GM19240 (cell line): ENCODE measurements around the gene MACF1.
"Not testable (repeated sequence)": the region's sequence is repeated elsewhere in the genome, so short reads cannot be mapped to it uniquely, and the experiment has no call there.

Source experiments
- DNase-seq: peaks from one replicate; pipeline ENCODE4 v3.0.0; 2011; ENCODE audit warnings: low spot score; ENCODE audit not compliant: insufficient read length

The MACF1 gene

DNA sequence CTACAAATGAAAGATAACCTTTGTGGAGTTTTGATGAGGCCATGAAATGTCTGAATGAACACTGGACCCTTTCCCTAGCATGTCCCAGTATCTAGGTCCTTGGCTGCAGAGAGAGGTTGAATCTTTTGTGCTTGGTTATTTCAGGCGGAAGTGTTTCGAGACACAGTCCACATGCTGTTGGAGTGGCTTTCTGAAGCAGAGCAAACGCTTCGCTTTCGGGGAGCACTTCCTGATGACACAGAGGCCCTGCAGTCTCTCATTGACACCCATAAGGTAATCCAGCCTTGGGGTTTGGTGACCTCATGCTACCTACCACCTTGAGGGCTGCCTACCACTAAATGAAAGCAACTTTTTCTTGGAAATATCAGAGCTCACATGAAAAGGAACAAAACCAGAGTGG lies 248.0 kb downstream of the MACF1 start:
- DNase-seq: no peak

DNA sequence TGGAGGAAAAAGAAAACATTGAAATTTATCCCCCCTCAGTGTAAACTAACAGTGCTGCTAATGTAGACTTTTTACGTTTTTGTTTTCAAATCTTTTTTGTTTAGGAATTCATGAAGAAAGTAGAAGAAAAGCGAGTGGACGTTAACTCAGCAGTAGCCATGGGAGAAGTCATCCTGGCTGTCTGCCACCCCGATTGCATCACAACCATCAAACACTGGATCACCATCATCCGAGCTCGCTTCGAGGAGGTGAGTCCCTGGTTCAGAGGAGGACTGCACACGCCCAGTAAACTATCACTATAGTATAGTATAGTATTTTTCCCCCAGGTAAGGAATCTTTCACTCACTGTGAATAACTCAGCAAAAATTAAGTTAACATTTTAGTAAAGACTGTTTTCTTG lies 249.1 kb downstream of the MACF1 start:
- no peak for DNase-seq

GRCh38 chr1:39458991-39459390 lies 254.5 kb downstream of the MACF1 start:
- DNase-seq: no peak

- no peak for DNase-seq
Observed at GRCh38 chr1:39462074-39462473, 257.6 kb downstream of the MACF1 start.

GRCh38 chr1:39466413-39467107 lies 262.1 kb downstream of the MACF1 start:
- DNase-seq: no peak

GRCh38 chr1:39467108-39467720 lies 262.7 kb downstream of the MACF1 start:
- not testable (repeated sequence) for DNase-seq

DNA sequence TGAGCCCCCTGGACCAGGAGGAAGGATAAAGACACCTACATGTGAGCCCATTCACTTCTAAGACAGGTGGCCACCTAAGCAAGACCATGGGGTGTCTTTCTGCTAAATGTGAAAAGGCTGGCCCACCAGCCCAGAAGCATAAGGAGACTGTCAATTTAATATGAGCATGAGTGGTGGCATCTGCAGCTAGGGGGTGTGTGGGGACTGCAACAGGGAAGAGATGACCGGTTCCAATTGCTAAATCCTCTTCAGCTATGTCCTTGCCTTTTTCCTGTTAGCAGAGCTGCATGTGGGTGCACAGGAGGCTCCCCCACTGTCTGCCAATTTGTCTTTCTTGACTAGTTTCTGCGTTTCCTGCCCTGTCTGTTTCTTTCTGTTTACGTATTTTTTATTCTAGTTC lies 264.7 kb downstream of the MACF1 start:
- DNase-seq: no peak

- no peak for DNase-seq
Observed at GRCh38 chr1:39470040-39470439, 265.5 kb downstream of the MACF1 start.

- no peak for DNase-seq
Observed at GRCh38 chr1:39472826-39473225, 268.3 kb downstream of the MACF1 start.

- DNase-seq: no peak
Observed at GRCh38 chr1:39473324-39473723, 268.8 kb downstream of the MACF1 start.

DNA sequence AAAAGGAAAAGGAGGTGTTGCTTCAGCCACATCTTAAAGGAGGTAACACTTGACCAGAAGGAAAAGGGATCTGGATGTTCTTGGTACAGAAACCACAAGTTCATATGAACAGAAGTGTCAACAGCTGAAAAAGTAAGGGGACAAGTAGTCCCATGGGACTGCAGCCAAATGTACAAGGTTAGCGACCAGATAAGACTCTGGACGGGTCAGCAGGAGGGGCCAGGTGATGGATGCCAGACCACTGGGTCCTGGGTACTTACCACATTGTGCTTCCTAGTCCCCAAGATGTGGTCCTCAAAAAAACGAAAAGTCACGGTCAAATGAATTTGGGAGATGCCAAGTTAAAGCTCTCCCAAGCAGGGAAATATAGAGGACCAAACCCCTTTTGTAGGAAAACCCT lies 270.3 kb downstream of the MACF1 start:
- no peak for DNase-seq

DNA sequence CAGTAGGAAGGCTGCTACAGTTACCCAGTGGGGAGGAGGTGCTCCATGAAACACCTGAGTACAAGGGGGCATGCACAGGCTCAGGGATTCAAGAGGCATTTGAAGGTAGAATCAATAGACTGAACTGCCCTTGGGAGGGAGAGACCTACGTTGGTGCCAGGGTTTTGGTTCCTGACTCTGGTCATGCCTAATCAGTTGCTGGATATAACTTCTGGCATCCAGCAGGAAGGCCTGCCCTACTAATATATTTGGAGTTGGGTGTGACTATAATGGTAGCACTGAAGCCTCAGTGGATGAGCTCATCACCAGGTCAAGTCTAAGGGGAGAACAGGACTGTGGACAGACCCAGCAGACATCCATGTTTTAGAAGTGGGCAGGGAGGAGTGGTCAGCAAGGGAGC lies 271.1 kb downstream of the MACF1 start:
- DNase-seq: not testable (repeated sequence)

- DNase-seq: no peak
Observed at GRCh38 chr1:39478126-39478915, 273.8 kb downstream of the MACF1 start.

GRCh38 chr1:39481289-39481688 lies 276.8 kb downstream of the MACF1 start:
- no peak for DNase-seq

GRCh38 chr1:39483276-39483675 lies 278.8 kb downstream of the MACF1 start:
- no peak for DNase-seq

DNA sequence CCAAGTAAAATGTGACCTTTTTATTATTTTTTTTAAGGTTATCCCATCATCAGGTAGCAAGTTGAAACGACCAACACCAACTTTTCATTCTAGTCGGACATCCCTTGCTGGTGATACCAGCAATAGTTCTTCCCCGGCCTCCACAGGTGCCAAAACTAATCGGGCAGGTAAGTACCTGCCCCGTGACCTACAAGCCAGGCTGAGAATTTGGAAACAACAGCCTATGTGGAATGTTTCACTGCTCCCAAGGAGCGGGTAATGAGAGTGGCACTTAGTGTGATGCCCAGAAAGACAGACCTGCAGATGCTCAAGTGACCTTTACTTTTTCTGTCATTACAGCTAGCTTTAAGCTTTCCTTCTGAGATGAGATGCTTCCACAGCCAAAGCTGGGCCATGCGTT lies 280.1 kb downstream of the MACF1 start:
- DNase-seq: no peak

DNA sequence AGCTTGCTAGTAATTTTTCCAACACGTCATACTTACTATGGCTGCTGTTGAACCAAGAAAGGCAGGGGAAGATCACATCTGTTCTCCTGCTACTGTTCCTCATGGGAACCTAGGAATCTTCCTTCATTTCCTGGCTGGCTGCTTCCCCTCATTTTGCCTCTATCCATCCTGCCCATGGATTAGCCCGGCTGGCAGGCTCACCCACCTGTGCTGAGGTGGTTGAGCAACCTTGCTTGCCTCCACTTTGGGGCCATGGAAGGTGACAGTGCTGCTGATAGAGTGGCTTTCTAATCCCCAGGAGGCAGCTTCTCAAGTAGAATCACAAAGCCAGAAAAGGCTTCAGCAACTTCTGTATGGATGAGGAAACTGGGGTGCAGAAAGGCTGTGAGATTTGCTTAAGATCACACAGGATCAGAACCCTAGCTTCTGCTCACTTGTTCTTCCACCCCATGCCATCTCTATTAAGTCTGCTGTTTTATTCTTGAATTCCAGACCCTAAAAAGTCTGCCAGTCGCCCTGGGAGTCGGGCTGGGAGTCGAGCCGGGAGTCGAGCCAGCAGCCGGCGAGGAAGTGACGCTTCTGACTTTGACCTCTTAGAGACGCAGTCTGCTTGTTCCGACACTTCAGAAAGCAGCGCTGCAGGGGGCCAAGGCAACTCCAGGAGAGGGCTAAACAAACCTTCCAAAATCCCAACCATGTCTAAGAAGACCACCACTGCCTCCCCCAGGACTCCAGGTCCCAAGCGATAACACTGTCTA lies 280.7 kb downstream of the MACF1 start:
- DNase-seq: no peak

- no peak for DNase-seq
Observed at GRCh38 chr1:39488012-39488545, 283.6 kb downstream of the MACF1 start.

DNA sequence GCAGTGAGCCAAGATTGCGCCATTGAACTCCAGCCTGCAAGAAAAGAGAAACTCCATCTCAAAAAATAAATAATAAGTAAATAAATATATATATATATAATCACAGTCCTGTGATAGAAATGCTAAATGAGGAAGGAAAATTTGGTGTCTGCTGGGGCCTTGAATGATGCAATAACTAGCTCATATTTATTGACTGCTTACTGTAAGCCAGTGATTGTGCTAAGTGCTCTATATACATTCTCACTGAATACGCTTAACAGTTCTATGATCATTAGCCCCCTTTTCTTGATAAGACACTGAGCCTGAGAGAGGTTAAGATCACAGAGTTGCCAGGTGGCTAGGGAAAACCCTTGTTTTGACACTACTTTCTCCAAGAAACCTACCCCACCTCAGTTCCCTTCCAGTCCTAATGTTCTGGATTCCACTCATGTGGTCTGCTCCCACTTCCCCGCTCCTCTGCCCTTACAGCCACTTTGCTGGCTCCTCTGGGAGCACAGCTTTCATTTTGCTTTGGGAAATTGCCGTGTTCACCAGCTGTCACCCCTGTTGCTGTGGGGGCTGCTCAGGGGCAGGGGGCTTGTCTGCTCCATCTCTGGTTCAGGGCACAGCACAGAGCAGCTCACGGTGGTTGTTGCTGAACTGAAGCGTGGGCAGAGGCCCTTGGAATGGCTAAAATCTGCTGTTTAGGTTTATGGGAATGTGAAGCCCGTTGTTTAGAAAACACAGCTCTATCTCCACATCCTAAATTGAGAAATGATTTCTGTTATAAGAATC lies 284.5 kb downstream of the MACF1 start:
- no peak for DNase-seq

DNA sequence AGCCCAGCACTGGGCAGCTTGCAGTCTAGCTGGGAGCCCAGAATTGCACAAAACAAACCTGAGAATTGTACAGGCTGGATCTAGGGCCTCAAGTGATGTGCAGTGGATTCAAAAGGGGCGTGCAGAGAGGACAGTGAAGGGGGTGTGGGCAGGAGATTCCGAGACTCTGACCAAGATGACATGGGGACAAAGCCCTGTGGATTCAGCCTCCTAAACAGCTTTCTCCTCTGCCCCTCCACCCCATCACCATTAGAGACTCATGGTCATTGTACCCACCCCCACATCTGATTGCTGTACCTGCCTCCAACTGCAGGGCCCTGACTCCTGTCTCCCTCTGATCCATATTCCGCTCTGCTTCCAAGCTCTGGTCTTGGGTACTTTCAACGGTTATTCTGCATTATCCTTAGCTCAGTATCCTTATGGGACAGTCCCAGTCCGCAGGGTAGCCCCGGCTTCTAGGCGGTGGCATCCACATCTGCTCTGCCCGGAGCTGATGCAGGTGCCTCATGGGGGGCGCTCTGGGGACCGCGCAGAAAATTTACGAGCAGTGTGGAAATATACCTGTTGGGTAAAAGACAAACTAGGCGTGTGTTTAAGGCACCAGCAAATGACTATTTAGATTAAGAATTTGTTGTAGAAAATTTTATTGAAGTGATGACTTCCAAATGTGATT lies 285.2 kb downstream of the MACF1 start:
- no peak for DNase-seq
